IMR-90 (cell line): ENCODE data around the gene CCDC85B. TPM values are rescaled to one million over a fixed set of nuclear protein-coding genes. Genes with fewer than 3 reads are reported as not detected.

Experiments
- ATAC-seq: fragments of 200-7000 bp; cut with Tn5 transposase; 2 replicates; pipeline ENCODE4 v1.9.1; 2020; ENCODE audit warnings: low read depth, mild to moderate bottlenecking, moderate library complexity
- BruUV-seq: library from RNA; stranded (reverse); fragments of 400-500 nt; replicated peaks from 2 replicates; lab custom pipeline; 2021; lab: Mats Ljungman, UMichigan
- CTCF ChIA-PET: fragments of 300-600 bp; formaldehyde crosslinking; extraction: SDS; loops from one replicate; lab custom pipeline; 2021; ENCODE audit warnings: antibody characterized with exemption; lab: Yijun Ruan, JAX
- POLR2A ChIA-PET: fragments of 300-600 bp; sonication (Branson Sonifier 250); formaldehyde crosslinking; loops from one replicate; lab custom pipeline; 2022; ENCODE audit warnings: antibody characterized with exemption; ENCODE audit not compliant: unreplicated experiment; lab: Charles Lee
- DNase-seq: peaks from one replicate; pipeline ENCODE4 v3.0.0; 2013
- H2AFZ ChIP-seq: replicated peaks from 2 replicates; pipeline ENCODE3; 2013; ENCODE audit warnings: low read length, mild to moderate bottlenecking; ENCODE audit not compliant: poor library complexity
- H2AK5ac ChIP-seq: 2 replicates; pipeline ENCODE4 v1.6.1; 2013; ENCODE audit warnings: low read depth, low read length, inconsistent platforms
- H2AK9ac ChIP-seq: replicated peaks from 2 replicates; pipeline ENCODE3; 2013; ENCODE audit warnings: mild to moderate bottlenecking, low read depth, low read length, moderate library complexity; ENCODE audit not compliant: poor library complexity
- H2BK120ac ChIP-seq: 2 replicates; pipeline ENCODE4 v1.6.1; 2013; ENCODE audit warnings: low read depth, low read length, inconsistent platforms
- H2BK15ac ChIP-seq: 3 replicates; pipeline ENCODE4 v1.6.1; 2013; ENCODE audit warnings: low read depth, low read length, inconsistent platforms
- H2BK20ac ChIP-seq: 2 replicates; pipeline ENCODE4 v1.6.1; 2013; ENCODE audit warnings: low read depth, mild to moderate bottlenecking, inconsistent platforms, low read length, moderate library complexity
- H2BK5ac ChIP-seq: 2 replicates; pipeline ENCODE4 v1.6.1; 2013; ENCODE audit warnings: mild to moderate bottlenecking, low read depth, low read length, inconsistent platforms; ENCODE audit not compliant: poor library complexity, severe bottlenecking
- H3K14ac ChIP-seq: replicated peaks from 2 replicates; pipeline ENCODE4 v1.6.1; 2013; ENCODE audit warnings: low read depth, low read length, inconsistent platforms
- H3K18ac ChIP-seq: 2 replicates; pipeline ENCODE4 v1.6.1; 2013; ENCODE audit warnings: low read depth, low read length, control low read depth
- H3K23ac ChIP-seq: 2 replicates; pipeline ENCODE4 v1.6.1; 2013; ENCODE audit warnings: low read depth, low read length, inconsistent platforms
- H3K27ac ChIP-seq: 2 replicates; pipeline ENCODE4 v1.5.1; 2013; ENCODE audit warnings: mild to moderate bottlenecking, control low read depth, low read length; ENCODE audit not compliant: insufficient read depth
- H3K27me3 ChIP-seq: 2 replicates; pipeline ENCODE4 v1.6.1; 2013; ENCODE audit warnings: low read length; ENCODE audit not compliant: control insufficient read depth, insufficient read depth
- H3K36me3 ChIP-seq: 2 replicates; pipeline ENCODE4 v1.6.1; 2013; ENCODE audit warnings: low read length, mixed read lengths; ENCODE audit not compliant: control insufficient read depth, insufficient read depth
- H3K4ac ChIP-seq: 2 replicates; pipeline ENCODE4 v1.6.1; 2013; ENCODE audit warnings: low read depth, low read length, inconsistent platforms
- H3K4me1 ChIP-seq: 2 replicates; pipeline ENCODE4 v1.6.1; 2013; ENCODE audit warnings: low read length, mixed read lengths; ENCODE audit not compliant: control insufficient read depth, insufficient read depth
- H3K4me2 ChIP-seq: 2 replicates; pipeline ENCODE4 v1.6.1; 2013; ENCODE audit warnings: low read depth, mild to moderate bottlenecking, control low read depth, low read length, moderate library complexity
- H3K4me3 ChIP-seq: 2 replicates; pipeline ENCODE4 v1.5.1; 2013; ENCODE audit warnings: low read depth, mild to moderate bottlenecking, control low read depth, low read length, moderate library complexity; ENCODE audit not compliant: insufficient read depth
- H3K56ac ChIP-seq: 2 replicates; pipeline ENCODE4 v1.6.1; 2013; ENCODE audit warnings: low read length, inconsistent platforms; ENCODE audit not compliant: insufficient read depth; ENCODE audit errors: extremely low read depth
- H3K79me1 ChIP-seq, 2 experiments: 2 replicates each; pipeline ENCODE4 v1.6.1; 2013; ENCODE audit warnings: low read length in 2 of 2, inconsistent platforms in 1 of 2, low read depth in 1 of 2
- H3K9ac ChIP-seq: 2 replicates; pipeline ENCODE4 v1.6.1; 2013; ENCODE audit warnings: low read depth, low read length, control low read depth
- H3K9me1 ChIP-seq: 2 replicates; pipeline ENCODE4 v1.6.1; 2013; ENCODE audit warnings: low read length, inconsistent platforms; ENCODE audit not compliant: insufficient read depth
- H3K9me3 ChIP-seq: 2 replicates; pipeline ENCODE4 v1.6.1; 2013; ENCODE audit warnings: low read length; ENCODE audit not compliant: control insufficient read depth, insufficient read depth
- H4K20me1 ChIP-seq: 2 replicates; pipeline ENCODE4 v1.6.1; 2013; ENCODE audit warnings: low read length, inconsistent platforms; ENCODE audit not compliant: insufficient read depth
- H4K5ac ChIP-seq: 2 replicates; pipeline ENCODE4 v1.6.1; 2013; ENCODE audit warnings: mild to moderate bottlenecking, low read depth, low read length, control low read depth
- H4K8ac ChIP-seq, 2 experiments: 2 replicates each; pipeline ENCODE4 v1.6.1; 2013; ENCODE audit warnings: low read depth in 2 of 2, low read length in 2 of 2, control low read depth in 1 of 2, inconsistent platforms in 1 of 2
- H4K91ac ChIP-seq: 2 replicates; pipeline ENCODE4 v1.6.1; 2013; ENCODE audit warnings: low read depth, low read length, inconsistent platforms; ENCODE audit not compliant: insufficient read depth
- BHLHE40 ChIP-seq: fragments of 150-350 bp; IDR thresholded peaks from 2 replicates; pipeline ENCODE4 v1.6.1; 2016; ENCODE audit warnings: mild to moderate bottlenecking, low read depth, low read length
- CEBPB ChIP-seq: IDR thresholded peaks from 2 replicates; pipeline ENCODE4 v1.6.1; 2012; ENCODE audit warnings: low read depth, low read length, improper control_type of control experiment
- CHD1 ChIP-seq: IDR thresholded peaks from 2 replicates; pipeline ENCODE4 v1.6.1; 2012; ENCODE audit warnings: low read depth, low read length, improper control_type of control experiment
- NFE2L2 ChIP-seq: fragments of 150-350 bp; IDR thresholded peaks from 2 replicates; pipeline ENCODE4 v1.6.1; 2016; ENCODE audit warnings: low read depth, mild to moderate bottlenecking, low read length
- RCOR1 ChIP-seq: IDR thresholded peaks from 2 replicates; pipeline ENCODE4 v1.6.1; 2012; ENCODE audit warnings: mild to moderate bottlenecking, low read length, improper control_type of control experiment; ENCODE audit not compliant: insufficient replicate concordance
- RFX5 ChIP-seq: IDR thresholded peaks from 2 replicates; pipeline ENCODE4 v1.8.0; 2012; ENCODE audit warnings: low read depth, mild to moderate bottlenecking, low read length, moderate library complexity
- SMC3 ChIP-seq: fragments of 150-350 bp; IDR thresholded peaks from 2 replicates; pipeline ENCODE4 v1.6.1; 2016; ENCODE audit warnings: low read depth, mild to moderate bottlenecking, antibody characterized with exemption, low read length, moderate library complexity
- WGBS, 2 experiments: methylation state at CpG; one replicate each; pipeline versions ENCODE4 v1.1.5 to v1.1.7; 2013; ENCODE audit warnings: missing lambda C conversion rate in 2 of 2; ENCODE audit not compliant: insufficient read length in 1 of 2; ENCODE audit errors: extremely low coverage in 2 of 2; 5-methylcytosine and 5-hydroxymethylcytosine counted together
- dilution Hi-C: fragments of 300-500 bp; cut with HindIII; formaldehyde crosslinking; loops from one replicate; pipeline ENCODE4 v1.14.3; 2018; ENCODE audit warnings: low sequenced_read_pairs; ENCODE audit not compliant: unreplicated experiment
- in situ Hi-C: fragments of 300-500 bp; cut with MboI; formaldehyde crosslinking; loops from 3 replicates; pipeline ENCODE4 v1.14.3; 2019; ENCODE audit warnings: low sequenced_read_pairs, inconsistent platforms, mixed read lengths
- intact Hi-C: fragments of 100-400 bp; cut with micrococcal nuclease; formaldehyde crosslinking; loops from 2 replicates; pipeline ENCODE4 v1.10.0; 2022
- polyA plus RNA-seq, 3 experiments: library from polyadenylated mRNA; depleted of rRNA; stranded (reverse); fragments of >200 nt; gene quantifications; 2 replicates each; pipeline ENCODE4 v1.2.3, GENCODE V29; 2012; ENCODE audit warnings: low replicate concordance in 1 of 3
- total RNA-seq: library from RNA; depleted of rRNA; stranded (reverse); fragments of >200 nt; gene quantifications from 2 replicates; pipeline ENCODE4 v1.2.3, GENCODE V29; 2012
- TF ChIP-seq, protein P1 (sequence below): fragments of 150-350 bp; IDR thresholded peaks from 2 replicates; pipeline ENCODE4 v1.6.1; 2017; ENCODE audit warnings: mild to moderate bottlenecking, antibody characterized with exemption, low read length, low read depth
- TF ChIP-seq, protein P2 (sequence below): fragments of 150-350 bp; IDR thresholded peaks from 2 replicates; pipeline ENCODE4 v1.6.1; 2016; ENCODE audit warnings: low read depth, mild to moderate bottlenecking, low read length, moderate library complexity, borderline replicate concordance

Gene CCDC85B
- total and polyA plus RNA-seq, 2 of the 4 experiments (the other 2 are of a cell fraction): 17.6 to 35.4 TPM

DNA sequence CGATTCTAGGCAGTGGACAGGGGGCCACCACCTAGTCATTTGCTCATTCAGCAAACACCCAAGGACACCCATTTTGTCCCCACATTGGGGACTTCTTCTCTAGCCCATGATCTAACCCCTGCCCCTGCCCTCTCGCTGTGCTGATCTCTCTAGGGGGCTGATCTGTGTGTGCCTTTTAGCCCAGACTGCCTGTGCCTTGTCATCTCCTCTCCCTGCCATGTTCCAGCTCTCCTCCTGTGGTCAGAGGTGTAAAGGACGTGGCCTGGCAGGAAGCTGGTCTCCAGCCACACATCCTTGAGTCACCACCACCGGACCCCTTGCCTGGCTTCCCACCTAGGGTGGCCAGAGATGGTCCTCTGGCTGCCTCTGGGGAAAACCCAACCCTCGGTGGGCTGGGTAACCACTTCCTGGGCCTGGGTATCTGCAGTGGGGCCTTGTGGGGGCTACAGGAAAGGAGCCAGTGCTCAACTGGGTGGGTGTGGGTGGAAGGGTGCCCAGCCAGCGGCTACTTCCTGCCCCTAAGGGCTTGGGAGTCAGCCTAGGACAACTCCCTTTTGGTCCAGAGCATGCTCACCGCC lies 9.5 kb upstream of the CCDC85B start:
- Histone ChIP-seq H3K9me1 (peaks cover 8% of the 10 kb centered on the region), H2AFZ (peak overlapping the region; percentile 32), H4K20me1 (peaks cover 12% of the 10 kb centered on the region; the same call in 1 of the 2 replicates), H4K5ac (no peak overlapping the region), H3K18ac (no peak overlapping the region), H3K4me3 (no peak overlapping the region), H3K9me3 (no peaks in the 10 kb centered on the region), H3K4me1 (no peaks in the 10 kb centered on the region; the same call in 1 of the 2 replicates), H3K9ac (no peak overlapping the region), H3K36me3 (peaks cover 34% of the 10 kb centered on the region), H2AK5ac (peak overlapping the region; percentile 67), H3K79me1 (peaks cover 9 to 32% of the 10 kb centered on the region in 2 experiments), H2BK5ac (no peak overlapping the region), H2BK15ac (no peak overlapping the region), H4K91ac (no peak overlapping the region), H3K4me2 (no peak overlapping the region), H4K8ac (peak overlapping the region in 1 of 2 experiments; percentile 28; a peak in 1 of 4 replicates), H3K4ac (0 out of 2 replicates have a peak overlapping the region, but pooled peaks have one; percentile 3), H3K56ac (no peak overlapping the region), H3K14ac (0 out of 2 replicates have a peak overlapping the region, but pooled peaks have one; percentile 21), H2AK9ac (no peak overlapping the region), H2BK120ac (no peak overlapping the region), H2BK20ac (no peak overlapping the region), H3K23ac (peak overlapping the region; percentile 59; the same call in 1 of the 2 replicates), H3K27ac (no peak overlapping the region), H3K27me3 (no peaks in the 10 kb centered on the region)
- ChIA-PET CTCF (no interaction called here), POLR2A (no interaction called here)
- in situ Hi-C loops (loop anchor here (5.0 kb wide), 1 partner anchor 106 kb away; no protein-coding TSS in a partner anchor), intact Hi-C loops (no loop called here), dilution Hi-C loops (no loop called here)
- TF ChIP-seq BHLHE40 (no peak), NFE2L2 (no peak), SMC3 (no peak), RFX5 (no peak), CEBPB (no peak), CHD1 (no peak), RCOR1 (no peak)
- TF ChIP-seq, protein P1, sequence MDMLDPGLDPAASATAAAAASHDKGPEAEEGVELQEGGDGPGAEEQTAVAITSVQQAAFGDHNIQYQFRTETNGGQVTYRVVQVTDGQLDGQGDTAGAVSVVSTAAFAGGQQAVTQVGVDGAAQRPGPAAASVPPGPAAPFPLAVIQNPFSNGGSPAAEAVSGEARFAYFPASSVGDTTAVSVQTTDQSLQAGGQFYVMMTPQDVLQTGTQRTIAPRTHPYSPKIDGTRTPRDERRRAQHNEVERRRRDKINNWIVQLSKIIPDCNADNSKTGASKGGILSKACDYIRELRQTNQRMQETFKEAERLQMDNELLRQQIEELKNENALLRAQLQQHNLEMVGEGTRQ: no peak
- TF ChIP-seq, protein P2, sequence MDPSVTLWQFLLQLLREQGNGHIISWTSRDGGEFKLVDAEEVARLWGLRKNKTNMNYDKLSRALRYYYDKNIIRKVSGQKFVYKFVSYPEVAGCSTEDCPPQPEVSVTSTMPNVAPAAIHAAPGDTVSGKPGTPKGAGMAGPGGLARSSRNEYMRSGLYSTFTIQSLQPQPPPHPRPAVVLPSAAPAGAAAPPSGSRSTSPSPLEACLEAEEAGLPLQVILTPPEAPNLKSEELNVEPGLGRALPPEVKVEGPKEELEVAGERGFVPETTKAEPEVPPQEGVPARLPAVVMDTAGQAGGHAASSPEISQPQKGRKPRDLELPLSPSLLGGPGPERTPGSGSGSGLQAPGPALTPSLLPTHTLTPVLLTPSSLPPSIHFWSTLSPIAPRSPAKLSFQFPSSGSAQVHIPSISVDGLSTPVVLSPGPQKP: no peak
- DNase-seq (no peak), ATAC-seq (no peak)
- BruUV-seq: no TSS peak
- WGBS, 2 experiments: 100% methylated on average over 1 of the region's 7 CpGs; no CpG with 5 or more reads in 1 of the 2 experiments
